GM19035 (cell line): Measurements from ENCODE around the gene BHLHE41.
A peak's percentile ranks its signal among the peaks of the same experiment; 100 is the strongest.

Experiments
- ATAC-seq: cut with Tn5 transposase; IDR thresholded peaks from one replicate; pipeline ENCODE4 v1.9.1; 2021; ENCODE audit not compliant: unreplicated experiment

The BHLHE41 gene

DNA sequence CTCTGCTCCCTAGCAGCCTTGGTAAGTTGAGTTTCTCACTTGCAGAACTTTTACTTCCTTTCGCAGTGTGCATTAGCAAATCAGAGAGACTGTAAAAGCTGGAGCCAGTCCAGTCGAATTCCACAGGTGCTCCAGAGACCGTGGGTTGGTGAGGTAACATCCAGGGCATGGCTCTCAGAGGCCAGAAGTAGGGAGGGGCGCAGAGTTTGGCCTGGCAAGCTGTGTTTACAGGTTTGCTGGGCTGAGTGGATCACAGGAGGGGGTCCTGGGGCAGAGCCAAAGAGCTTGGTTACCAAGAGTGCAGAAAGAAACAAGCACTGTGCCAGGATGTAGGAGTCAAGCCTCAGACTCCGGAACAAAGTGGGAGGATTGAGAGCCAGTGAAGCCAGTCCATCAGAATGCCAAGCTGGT lies 10.2 kb upstream of the BHLHE41 start:
- no peak for ATAC-seq

DNA sequence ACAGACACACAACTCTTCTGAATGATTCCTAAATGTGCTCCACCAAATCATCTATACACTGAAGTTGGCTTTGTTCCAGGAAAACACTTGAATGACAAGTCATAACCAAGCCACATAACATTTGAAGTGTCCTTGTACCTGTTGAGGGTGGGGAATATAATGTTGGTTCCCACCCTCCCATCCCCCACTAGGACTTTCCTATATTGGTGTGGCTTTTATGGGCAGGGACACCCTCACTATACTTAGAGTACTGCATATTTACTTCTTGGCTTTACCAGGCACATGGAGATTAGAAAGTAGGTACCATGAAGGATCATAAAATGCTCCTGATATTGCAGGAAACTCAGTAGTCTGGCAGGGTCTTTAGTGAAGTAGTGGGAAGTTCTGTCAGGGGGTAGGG lies 9.7 kb upstream of the BHLHE41 start:
- no peak for ATAC-seq

DNA sequence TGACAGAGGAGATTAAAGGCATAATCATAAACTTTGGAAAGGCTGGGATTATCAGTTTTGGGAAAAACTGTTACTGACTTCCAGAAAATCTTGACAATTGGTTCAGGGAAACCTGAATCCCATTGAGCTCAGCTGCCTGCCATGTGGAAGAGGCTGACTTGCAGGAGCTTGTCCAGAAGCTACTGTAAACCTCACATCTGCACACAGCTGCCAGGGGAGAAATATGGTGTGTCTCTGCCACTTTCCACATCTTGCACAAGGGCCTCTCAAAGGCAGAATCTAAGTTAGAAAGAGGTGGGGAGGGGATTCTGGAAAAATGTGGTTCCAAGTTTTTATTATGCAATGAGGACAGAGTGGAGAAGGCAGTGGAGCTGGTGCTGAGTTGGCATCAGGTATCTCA lies 8.7 kb upstream of the BHLHE41 start:
- no peak for ATAC-seq

DNA sequence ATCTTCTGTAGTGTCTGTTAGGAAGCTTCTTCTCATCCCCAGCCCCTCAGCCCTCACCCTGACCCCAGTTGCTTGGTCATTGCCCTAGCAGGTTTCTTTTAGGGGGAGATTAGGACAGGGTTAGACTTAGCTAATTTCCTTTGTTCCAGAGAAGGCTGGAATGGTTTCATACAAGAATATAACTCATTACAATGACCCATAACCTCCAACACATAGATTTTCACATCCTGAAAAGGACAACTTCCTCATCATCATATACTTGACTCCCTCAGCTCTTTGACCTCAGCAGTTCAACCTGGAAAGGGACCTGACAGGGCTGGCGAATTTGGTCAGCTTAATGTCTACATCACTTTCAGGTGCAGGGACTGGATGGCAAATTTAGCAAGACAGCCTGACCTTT lies 8.0 kb upstream of the BHLHE41 start:
- ATAC-seq: no peak

DNA sequence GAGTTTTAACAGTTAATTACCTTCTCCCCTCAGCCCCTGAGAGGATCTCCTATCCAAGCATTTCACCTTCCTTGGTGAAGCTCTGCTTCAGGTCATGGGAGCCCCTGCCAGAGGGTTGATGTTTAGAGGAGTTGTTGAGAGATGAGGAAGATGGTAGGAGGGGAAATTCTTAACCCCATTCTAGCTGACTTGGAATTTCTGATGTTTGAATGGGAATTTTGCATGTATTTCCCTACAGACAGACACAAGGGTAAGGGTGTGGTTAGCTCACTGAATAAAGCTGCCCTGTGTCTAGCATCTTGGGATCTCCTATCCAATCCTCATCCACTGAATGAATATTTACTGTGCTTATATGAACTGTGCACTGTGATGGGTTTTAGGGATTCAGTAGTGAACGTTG lies 7.1 kb upstream of the BHLHE41 start:
- no peak for ATAC-seq

DNA sequence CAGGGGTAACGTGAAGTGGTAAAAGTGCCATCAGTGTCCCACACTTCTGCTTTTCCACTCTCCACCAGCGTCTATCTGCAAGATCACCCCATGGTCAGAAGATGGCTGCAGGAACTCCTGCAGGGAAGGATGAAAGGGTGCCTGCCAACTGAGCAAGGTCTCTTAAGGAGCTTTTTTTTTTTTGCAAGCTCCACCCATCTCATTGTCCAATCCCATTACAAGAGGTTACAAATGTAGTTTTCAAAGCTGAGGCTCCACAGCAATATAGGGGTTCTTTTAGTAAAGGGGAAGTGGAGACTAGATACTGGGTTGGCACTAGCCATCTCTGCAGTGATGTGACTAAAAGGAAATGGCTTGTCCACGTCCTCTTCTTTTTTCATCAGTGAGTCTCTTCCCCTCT lies 5.9 kb upstream of the BHLHE41 start:
- ATAC-seq: no peak

DNA sequence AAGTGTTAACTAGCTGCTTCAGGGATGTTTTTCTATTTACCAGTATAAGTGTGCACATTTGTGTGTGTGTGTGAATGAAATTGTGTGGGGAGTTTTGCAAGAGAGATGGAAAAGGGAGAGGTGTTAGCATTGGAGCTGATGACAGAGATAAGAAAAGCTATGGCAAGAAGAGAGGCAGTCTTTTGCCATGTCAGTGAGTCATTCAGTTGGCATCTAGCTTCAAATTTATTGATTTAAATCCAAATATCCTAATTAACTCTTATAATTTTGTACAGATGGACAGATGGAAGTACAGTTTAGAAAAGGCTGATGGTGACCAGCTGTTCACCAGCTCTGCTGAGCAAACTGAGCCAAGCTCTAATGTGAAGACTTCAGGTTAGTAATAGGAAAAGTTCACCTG lies 3.3 kb upstream of the BHLHE41 start:
- no peak for ATAC-seq

DNA sequence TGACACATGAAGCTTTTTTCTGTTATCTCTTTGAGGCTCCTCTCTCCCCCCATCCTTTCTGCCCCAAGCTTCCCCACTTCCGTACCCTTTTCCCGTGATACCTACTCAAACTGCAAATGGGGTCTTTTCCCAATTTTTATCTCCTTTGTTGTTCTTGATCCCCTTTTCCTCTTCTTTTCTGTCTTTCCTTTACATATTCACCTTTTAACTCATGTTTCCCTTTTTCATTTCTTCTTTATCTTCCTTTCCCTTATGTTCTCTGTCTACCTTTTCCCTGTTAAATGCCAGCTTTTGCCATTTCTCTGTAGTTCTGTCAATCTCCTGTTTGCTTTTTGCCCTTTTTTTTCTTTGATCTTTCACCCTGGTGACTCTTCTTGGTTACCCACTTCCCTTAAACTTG lies 2.6 kb upstream of the BHLHE41 start:
- ATAC-seq: no peak

DNA sequence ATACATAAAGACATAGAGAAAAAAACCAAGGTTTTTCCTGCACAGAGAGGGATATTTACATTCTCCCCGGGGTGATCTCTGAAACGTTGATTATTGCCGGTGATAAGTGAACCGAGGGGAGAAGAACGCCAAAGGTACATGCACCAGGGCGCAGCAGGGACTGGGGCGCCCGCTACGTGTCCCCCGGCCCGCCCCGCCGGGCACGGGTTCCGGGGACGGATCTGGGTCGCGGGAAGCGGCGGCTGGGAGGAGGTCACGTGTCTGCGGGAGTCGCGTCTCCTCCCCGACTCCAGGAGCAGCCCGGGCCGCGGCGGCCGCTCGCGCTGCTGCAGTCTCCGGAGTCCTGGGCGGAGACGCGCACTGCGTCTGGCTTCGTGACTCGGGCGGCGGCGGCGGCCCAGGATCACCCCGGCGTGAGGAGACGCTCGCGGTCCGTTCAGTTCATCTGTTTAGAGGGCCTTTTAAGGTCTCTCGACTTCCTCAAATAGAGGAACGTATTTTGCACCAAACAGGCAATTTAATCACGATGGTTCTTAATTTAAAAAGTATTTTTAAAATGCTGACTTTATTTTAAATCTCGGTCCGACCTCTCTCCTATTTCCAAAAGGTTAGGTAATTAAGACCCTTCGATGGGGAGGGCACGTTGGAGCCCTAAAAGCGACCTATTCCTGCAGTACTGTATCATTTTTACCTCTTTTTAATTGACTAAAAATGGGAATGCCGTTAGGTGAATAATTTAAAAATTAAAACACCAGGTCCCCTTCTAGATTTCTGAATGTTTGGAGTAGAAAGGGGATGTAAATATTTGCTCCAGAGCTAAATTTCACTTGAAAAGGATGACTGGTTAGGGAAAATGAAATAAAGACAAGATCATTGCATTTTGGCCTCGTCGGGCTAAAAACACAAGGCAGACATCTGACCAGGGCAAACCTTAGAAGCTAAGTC lies 1.8 kb upstream of the BHLHE41 start:
- peak; percentile 40 for ATAC-seq

DNA sequence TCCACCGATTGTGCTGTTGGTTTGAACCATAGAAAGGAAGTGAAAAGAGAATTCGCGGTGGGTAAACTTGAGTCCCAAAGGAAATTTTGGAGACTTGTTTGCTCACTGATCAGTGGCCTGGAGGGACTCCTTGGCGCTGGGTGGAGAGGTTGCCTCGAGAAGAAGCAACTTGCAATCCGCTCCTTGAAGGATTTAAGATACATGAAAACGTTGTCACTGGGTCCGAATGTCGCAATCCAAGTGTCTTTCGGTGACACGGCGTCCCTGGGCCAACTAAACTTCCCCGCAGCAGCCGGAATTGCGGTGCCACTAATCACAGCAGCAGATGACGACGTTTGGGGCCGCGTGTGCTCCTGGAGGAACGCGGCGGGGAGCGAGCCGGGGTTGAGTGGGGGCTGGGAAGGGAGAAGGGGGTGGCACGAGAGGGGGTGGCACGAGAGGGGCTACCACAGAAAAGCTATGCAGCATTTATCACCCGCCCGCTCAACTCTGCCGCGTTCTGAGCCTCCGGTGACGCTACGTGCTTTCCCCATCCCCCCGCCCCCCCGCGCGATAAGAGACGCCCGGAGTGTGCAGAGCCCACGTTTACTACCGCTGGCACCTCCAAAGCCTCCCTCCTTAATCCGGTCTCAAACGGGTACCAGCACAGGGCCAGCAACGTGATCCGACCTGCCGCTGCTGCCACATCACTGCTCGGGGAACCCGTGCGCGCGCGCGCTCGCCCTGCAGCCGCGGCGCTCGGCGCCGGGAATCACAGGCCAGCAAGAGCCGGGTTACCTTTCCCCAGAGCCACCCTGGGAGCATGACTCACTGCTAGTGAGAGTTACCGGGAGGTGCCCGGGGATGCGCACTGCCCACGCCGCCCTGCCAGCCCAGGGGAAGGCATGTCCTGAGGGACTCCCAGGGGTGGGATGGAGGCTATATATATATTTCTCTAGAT lies 833 bp upstream of the BHLHE41 start:
- peak; percentile 31 for ATAC-seq

DNA sequence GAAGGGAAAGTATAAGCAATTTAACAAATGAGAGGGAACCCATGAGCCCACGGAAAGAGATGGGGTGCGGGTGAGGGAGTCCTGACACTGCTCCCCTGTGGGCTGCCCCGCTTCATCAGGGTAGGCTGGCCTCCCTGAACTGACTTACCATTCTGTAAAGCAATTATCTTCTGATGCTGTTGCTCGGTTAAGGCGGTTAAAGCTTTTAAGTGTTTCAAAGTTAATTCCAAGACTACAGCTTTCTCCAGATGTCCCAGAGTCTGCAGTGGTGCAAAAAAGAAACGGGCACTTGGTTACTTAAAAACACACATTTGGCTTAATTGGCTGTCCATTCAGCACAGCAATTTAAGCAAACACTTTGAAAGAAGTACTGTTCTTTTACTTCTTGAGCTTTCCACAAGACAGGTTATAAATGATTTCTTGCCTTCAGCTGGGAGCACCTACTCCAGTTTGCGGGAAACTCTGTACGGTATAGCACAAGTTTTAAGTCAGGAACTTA lies 1.3 kb downstream of the BHLHE41 start:
- no peak for ATAC-seq

DNA sequence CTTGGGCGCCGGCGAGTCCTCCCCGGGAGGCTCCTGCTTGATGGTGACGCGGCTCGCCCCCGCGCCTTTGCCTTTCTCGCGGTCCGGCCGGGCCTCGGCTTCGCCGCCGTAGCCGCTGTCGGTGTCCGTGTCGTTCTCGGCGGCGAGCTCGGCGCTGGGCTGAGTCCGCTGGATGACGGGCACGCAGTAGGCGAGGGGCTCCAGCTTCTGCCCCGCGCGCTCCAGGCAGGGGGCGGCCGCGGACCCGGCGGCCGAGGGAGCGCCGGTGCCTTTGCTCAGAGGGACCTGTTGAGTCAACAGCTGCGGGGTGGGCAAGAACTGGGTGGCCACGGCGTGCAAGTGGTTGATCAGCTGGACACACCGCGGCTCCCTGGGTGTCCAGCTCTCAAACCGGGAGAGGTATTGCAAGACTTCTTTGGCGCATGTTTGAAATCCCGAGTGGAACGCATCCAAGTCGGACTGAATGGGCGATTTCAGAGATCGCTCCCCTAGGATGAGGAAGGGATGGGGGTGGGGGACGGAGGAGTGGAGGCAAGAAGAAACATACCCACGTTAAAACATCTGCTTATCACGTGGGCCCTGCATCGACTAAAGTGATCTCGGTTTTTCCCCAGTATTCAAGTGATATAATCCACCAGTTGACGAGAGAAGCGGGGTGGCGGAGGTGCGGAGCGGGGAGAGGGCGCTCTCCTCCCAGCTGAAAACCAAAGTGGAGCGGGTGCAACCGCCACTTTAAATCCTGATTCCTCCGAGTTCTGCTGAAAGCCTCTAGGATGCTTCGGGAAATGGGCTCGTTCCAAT lies 2.0 kb downstream of the BHLHE41 start:
- no peak for ATAC-seq

DNA sequence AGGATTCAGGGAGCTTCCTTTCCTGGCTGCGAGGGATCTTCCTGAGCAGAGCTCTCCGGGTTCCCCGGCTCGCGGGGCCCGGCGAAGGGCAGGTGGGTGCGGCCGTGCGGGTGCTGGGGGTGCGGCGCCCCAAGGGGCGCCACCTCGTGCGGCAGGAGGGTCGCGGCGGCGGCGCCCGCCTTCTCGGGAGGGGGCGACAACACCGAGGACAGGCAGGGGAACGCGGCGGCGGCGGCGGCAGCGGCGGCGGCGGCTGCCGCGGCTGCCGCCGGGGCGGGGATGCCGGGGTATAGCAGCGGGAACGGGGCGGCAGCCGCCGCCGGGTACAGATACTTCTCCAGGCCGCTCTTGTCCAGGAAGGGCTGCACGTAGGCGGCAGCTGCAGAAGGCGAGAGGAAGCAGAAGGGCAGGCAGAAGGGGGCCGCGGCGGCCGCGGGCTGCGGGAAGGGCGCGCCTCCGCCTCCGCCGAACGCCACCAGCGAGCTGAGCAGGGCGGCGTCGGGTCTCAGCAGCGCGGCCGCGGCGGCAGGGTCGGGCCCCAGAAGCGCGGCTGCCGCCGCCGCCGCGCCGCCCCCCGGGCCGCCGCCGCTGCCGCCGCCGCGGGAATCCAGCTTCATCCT lies 2.7 kb downstream of the BHLHE41 start:
- ATAC-seq: no peak

DNA sequence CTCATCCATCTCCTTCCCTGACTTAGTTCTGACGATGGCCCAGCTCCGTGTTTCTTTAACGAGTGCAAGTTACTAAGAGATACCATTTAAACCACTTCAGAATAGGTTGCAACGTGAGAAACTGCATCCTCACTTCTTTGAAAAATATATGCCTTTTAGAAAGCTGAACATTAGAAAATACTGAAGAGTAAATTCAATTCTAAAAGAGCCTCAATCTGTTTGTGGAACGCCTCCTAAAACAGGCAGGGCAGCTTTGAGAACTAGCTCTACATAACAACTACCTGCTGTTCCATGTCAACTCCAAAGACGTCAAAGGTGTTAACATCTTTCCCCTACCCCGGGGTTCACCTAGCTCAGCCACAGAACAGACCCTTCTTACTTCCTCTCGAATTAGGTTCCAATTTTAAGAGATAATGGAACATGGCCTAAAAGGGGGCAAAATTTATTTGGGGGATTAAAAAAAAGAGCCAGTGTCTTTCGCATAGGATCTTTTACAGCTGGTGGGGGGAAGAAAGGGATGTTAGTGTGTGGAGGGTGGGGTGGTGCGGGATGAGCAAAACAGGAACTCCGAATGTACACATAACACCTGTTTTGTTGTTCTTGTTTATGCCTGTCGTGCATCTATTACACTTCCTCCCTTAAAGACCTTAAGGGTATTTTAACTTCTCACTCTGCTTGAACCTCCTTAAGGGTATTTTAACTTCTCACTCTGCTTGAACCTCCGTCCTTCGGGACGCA lies 3.3 kb downstream of the BHLHE41 start:
- no peak for ATAC-seq

DNA sequence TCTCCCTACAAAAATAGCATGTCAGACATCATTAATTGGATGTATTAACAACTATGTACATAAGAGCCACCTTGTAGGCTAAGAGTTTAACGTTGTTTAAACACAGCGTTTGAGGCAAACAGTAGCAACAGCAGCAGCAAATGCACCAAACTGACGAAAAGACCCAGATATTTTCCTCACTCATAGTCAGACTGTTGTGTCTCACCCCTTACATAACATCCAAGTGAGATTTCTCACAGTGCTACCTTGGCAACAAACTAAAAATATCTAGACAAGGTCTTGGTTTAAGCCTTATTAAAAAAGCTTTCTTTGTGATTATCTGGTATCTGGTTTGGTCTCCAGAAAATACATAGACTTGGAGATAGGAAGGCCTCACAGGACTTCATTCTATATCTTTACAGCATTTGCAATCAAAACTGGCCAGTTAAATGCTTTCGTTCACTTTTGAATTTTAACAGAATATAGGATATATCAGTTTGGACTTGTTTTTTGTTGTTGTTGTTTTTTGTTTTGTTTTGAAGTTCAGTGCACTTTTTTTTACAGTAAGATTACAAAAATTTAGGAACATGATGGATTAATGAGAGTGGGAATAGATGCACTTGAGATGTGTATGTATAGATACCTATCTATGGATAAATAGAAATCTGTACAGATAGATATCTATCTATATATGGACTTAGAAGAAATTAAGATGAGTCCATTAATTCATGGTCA lies 4.1 kb downstream of the BHLHE41 start:
- ATAC-seq: no peak

DNA sequence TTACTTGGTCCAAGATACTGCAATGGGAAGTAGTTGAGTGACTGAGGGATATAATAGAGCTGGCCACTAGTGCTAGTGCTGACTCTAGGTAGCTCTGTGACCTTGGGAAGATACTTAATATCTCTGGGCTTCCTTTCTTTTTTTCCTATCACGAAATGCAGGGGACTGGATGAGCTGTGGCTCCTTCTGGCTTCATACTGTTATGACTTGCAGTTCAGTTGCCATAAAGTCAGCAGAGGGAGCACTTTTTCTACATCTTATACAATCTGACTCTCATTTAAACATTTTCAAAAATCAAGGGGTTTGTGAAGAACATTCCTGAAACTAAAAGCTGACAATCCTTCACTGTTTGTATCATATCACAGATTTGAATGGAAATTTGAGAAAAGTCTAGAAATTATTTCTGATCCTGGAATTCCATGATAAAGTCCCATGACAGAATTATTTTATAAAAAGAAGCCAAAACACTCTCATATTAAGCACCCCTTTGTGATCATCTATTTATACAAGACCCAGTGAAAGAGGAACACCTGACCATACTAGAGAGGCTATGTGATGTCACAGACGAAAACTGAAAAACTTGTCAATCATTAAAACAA lies 5.3 kb downstream of the BHLHE41 start:
- no peak for ATAC-seq

DNA sequence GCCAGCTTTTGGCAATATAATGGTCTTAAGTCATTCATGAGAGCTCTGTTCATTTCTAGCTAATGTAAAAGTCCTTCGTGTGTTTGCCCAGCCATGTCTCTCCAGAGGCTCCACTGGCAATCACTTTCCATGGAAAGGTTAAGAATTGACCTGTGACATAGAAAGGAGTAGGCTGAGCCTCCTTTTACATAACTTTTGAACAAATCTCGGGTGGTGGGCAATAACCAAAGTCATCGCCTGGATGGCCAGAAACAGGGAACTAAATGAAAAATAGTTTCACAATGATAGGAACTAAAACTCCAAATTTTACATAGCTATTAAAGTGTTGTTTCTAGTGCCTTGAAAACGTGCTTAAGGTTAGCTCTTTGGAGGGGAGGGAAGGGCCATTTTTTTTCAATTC lies 6.5 kb downstream of the BHLHE41 start:
- ATAC-seq: no peak

DNA sequence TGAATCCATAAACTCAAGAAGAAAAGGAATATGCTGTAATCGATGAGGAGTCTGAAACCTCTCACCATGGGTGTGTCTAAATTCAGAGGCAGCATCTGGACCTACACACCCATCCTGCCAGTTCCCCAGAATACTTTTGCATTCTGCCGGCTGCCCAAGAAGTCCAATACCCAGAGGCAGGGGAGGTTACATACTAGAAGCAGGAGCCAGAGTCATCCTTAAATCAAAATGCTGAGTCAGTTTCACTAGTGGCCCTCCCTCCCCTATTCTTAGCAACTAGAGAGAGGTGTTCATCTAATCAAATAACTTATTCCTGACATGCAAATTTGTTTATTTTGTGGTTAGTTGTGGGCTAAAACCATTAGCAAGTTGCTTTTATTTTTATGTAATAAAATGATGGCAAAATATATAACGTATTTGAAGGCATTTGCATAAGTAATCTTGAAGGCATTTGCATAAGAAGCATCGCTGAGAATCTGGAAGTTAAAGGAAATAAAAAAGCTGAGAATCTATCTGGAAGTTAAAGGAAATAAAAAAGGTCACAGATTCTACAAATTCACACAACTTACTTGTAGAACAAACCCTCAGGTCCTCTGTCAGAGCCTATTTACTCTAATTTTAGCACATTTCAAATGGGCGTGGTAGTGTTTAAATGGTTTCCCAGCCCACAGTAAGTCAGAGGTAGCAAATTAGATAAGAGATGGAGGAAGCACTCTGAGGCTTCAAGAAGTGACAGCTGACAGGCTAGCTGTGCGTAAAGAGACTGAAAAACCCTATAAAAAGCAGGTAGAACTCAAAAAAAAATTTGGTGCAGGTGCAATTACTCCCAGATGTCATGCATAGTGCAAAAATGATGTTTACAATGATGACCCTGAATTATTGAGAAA lies 7.8 kb downstream of the BHLHE41 start:
- ATAC-seq: no peak
